ENCODE results near the gene PRUNE2.

Gene PRUNE2

DNA sequence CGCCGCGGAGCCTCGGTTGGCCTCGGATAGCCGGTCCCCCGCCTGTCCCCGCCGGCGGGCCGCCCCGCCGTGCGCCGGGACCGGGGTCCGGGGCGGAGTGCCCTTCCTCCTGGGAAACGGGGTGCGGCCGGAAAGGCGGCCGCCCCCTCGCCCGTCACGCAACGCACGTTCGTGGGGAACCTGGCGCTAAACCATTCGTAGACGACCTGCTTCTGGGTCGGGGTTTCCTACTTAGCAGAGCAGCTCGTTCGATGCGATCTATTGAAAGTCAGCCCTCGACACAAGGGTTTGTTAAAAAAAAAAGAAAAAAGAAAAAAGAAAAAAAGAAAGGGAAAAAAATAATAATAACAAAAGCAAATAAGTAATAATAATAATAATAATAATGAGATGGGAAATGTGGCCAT, 334.2 kb downstream of the PRUNE2 start:
- no peak for DNase-seq (ENCODE audit: low read depth)

DNA sequence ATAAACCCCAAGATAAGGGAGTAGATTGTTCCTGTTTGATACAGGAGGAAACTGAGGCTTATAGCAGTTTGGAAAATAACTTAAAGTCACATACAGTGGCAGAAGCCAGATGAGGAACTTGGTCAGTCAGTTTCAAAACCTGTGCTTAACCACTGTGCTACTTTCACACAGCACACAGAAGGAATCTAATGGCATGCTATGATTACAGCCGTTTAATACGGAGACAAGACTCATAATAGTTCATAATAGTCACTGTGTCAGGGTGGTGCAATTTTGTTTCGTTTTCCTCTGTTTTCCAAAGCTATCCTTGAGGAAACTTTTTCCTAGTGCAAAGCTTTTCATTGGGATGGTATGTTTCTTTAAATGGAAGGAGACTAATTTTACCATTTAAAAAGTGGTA, 334.6 kb downstream of the PRUNE2 start:
- peak; percentile 30 for DNase-seq (ENCODE audit: low read depth)

DNA sequence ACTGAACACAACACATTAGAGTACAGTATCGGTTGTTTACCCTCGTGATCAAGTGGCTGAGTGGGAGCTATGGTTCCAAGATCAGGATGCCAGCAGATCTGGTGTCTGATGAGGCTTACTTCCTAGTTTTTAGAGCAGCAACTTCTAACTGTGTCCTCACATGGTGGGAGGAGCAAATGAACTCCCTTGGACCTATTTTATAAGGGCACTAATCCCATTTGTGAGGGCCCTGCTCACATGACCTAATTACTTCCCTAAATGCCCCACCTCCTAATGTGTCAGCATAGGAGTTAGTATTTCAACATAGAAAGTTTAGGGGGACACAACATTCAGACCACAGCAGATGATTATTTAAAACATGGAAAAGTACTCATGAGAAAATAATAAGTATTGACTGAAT, 335.1 kb downstream of the PRUNE2 start:
- DNase-seq (ENCODE audit: low read depth): no peak

DNA sequence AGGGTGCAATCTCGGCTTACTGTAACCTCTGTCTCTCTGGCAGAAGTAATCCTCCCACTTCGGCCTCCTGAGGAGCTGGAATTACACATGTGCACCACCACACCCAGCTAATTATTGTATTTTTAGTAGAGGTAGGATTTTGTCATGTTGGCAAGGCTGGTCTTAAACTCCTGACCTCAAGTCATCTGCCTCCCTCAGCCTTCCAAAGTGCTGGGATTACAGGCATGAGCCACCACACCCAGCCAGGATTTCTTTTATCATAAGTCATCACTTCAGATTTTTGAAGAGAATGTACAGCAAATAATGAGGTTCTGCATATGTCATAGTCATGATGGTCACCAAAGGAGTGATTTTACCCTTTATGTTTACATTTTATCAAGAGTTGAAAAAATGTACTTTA, 338.8 kb downstream of the PRUNE2 start:
- DNase-seq (ENCODE audit: low read depth): no peak

DNA sequence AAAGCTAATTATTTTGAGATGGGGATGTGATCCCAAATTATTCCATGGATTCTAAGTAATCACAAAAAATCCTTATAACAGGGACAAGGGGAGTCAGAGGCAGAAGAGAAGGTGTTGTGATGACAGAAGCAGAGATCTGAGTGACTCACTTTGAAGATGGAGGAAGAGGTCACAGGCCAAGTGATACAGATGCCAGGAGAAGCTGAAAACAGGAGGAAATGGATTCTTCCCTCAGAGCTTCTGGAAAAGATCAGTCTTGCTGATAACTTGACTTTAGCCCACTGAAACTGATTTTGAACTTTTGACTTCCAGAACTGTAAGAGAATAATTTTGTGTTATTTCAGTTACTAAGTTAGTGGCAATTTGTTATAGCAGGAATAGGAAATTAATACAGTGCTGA, 341.6 kb downstream of the PRUNE2 start:
- no peak for DNase-seq (ENCODE audit: low read depth)

DNA sequence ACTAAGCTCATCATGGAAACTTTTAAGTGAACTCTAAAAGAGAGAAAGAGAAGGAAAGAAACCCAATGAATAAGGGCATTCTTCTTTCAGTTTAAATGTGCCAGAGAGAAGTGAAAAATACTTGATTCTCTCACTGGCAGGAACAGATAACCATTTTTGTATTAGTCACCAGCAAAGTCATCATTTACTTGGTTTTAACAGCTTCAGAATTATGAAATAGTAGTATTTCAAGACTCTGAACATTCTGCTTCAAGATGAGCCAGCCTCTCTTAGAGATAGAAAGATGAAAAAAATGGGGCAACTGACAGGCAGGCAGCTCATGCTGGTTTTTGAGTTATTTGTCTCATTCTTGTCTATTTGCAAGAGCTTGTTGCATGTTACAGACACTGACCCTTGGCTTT, 343.4 kb downstream of the PRUNE2 start:
- peak; percentile 70 for DNase-seq (ENCODE audit: low read depth)

DNA sequence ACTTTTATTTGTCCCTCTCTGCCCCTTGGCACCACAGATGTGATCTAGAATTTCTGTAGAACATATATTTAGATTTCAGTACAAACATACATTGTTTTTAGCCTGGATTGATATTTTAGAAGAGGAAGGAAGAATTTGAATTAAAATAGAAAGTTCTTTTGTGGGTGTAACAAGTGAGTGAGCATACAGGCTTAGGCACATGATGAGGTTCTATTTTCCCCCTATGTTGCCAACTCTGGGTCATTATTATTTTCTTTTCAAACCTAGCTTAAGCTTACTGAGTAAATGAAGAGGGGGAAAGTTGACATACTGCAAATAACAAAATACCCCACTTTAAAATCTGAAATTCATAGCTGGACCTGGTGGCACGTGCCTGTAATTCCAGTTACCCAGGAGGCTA, 344.0 kb downstream of the PRUNE2 start:
- no peak for DNase-seq (ENCODE audit: low read depth)
